Esophagus muscularis mucosa (tissue), 3 donors: Measurements from ENCODE around the gene ATXN7L3.

ENCODE experiments used
- POLR2AphosphoS5 ChIP-seq, 2 donors: sonication (generic); formaldehyde crosslinking; IDR thresholded peaks; one replicate each; pipeline ENCODE4 v1.6.1; 2017; ENCODE audit warnings: antibody characterized with exemption in 2 of 2
- TF ChIP-seq, protein P1 (sequence below), 3 experiments: fragments of 200-600 bp in 2 of 3; fragments of 450-650 bp in 1 of 3; sonication (generic) in 2 of 3; IDR thresholded peaks; one replicate each; pipeline ENCODE4 v1.5.1; 2017 to 2019; ENCODE audit warnings: antibody characterized with exemption in 3 of 3, mild to moderate bottlenecking in 2 of 3, moderate library complexity in 1 of 3

DNA sequence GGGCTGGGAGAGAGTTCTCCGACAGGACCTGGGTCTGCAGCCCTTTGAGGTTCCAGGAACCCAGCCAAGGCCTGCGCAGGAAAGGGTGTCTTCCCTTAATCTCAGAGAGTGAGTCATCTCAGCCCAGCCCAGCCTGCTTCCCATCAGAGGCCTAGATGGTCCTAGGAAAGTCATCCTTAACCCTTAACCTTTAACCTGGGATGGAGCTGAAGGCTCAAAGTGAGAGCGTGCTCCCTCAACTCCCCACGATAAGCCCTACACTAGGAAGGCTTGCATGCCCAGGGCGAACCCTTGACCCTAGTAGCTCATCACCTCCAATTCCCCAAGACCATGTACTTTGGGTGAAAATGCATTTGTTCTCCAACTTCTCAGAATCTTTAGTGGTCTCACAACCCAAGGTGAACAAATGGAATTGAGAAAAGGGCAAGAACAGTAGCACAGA, 4.8 kb upstream of the ATXN7L3 start:
- TF ChIP-seq, protein P1, sequence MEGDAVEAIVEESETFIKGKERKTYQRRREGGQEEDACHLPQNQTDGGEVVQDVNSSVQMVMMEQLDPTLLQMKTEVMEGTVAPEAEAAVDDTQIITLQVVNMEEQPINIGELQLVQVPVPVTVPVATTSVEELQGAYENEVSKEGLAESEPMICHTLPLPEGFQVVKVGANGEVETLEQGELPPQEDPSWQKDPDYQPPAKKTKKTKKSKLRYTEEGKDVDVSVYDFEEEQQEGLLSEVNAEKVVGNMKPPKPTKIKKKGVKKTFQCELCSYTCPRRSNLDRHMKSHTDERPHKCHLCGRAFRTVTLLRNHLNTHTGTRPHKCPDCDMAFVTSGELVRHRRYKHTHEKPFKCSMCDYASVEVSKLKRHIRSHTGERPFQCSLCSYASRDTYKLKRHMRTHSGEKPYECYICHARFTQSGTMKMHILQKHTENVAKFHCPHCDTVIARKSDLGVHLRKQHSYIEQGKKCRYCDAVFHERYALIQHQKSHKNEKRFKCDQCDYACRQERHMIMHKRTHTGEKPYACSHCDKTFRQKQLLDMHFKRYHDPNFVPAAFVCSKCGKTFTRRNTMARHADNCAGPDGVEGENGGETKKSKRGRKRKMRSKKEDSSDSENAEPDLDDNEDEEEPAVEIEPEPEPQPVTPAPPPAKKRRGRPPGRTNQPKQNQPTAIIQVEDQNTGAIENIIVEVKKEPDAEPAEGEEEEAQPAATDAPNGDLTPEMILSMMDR (IDR thresholded peaks at IDR 0.05): no peak
- no peak for TF ChIP-seq POLR2AphosphoS5 (IDR thresholded peaks at IDR 0.05)
